Measurements from ENCODE around the gene MAGI3.
"Not testable (repeated sequence)": the region's sequence is repeated elsewhere in the genome, so short reads cannot be mapped to it uniquely, and the experiment has no call there.

Gene MAGI3

DNA sequence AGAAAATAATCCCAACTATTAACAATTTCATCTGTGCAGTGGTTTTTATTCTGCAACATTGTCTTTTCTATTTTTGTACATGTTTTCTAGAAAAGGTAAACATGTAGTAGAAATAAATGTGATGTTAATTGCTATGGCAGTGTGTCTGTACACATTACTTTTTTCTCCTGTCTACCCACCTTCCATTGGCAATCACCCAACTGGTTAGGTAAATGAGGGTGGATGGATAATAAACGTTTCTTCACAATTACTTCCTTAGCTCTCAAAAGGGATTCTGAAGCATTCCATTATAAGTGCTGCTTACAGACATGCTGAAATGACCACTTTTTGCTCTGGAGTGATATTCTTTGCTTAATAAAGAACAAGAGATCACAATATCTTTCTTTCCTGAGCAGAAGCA lies 61.4 kb downstream of the MAGI3 start:
- no peak for DNase-seq

DNA sequence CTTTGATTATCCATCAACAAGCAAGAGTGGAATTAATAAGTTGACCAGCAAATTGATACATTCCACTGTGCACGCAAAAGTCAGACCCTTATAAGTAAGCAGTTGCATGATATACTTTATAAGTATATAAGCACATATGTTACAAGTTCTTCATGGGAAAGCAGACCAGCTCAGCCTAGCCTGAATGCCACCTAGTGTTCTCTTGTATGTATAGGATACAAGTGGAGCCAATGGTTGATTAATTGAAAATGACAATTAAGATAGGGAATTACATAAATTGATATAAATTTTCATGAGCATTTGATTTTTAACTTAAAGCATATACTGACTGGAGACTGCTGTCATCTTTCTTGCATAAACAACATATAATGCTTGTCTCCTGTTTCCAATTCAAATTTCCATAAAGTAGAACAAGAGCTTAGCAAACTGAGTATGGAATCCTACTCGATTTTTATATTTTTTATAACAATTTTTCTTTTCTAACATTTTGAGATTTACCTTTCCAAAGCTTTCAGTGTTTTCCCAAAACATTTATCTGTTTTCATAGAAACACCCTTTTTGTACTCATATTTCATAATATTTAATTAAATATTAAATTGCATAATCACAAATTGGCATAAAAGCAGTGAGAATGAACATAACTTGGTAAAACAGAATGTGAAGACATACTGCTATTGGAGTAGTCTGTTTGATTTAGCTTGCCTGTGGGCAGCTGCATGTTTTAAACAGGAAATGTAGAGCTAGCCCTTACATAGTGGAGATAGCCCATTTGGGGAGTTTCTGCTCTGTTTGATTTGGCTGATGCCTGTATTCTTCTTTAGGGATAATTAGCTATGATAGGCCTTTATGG lies 62.8 kb downstream of the MAGI3 start:
- DNase-seq = no peak

- no peak for DNase-seq
Observed at GRCh38 chr1:113453771-113454083, 63.4 kb downstream of the MAGI3 start.

DNA sequence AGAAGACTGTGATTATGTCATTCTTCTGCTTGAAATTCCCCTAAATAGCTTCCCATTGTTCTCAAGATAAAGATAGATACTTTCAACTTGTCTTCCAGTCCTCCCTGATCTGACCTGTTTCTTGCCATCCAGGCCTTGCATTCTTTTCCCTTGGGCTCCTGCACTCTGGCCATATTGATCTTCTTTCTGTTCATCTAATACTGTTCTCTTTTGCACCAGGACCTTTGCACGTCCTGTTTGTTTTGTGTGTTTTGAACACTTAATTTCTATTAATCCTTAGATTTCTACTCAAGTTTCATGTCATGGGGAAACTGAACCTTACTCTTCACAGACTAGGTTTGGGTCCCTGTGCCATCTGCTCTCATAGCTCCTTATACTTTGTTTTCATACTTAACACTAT lies 65.1 kb downstream of the MAGI3 start:
- no peak for DNase-seq

DNA sequence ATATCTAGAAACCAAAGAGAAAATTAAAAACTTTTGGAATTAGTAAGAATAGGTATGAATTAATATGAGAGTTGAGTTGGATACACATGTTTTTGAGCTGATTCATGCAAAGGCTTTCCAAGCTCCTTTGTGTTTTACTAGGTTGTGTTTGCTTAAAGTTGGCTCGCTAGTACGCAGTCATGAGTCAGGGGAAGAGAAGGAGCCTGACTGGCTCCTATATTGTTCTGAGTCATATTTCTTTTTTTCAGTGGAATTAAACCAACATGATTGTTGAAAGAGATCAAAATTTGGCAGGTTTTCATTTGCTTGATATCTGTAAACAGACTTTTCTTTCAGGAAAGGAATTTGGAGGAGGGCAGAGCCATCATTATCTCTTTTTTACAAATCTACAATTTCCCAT lies 66.7 kb downstream of the MAGI3 start:
- DNase-seq = no peak

GRCh38 chr1:113459279-113459678 lies 69.0 kb downstream of the MAGI3 start:
- DNase-seq = no peak

GRCh38 chr1:113467991-113468390 lies 77.7 kb downstream of the MAGI3 start:
- DNase-seq = no peak

DNA sequence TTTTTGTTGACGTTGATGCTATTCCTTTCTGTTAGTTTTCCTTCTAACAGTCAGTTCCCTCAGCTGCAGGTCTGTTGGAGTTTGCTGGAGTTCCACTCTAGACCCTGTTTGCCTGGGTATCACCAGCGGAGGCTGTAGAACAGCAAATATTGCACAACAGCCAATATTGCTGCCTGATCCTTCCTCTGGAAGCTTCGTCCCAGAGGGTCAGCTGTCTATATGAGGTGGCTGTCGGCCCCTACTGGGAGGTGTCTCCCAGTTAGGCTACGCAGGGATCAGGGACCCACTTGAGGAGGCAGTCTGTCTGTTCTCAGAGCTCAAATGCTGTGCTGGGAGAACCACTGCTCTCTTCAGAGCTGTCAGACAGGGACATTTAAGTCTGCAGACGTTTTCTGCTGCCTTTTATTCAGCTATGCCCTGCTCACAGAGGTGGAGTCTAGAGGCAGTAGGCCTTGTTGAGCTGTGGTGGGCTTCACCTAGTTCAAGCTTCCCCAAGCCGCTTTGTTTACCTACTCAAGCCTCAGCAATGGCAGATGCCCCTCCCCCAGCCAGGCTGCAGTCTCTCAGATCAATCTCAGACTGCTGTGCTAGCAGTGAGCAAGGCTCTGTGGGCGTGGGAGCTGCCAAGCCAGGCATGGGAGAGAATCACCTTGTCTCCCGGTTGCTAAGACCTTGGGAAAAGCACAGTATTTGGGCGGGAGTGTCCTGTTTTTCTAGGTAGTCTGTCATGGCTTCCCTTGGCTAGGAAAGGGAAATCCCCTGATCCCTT lies 88.3 kb downstream of the MAGI3 start:
- not testable (repeated sequence) for DNase-seq

DNA sequence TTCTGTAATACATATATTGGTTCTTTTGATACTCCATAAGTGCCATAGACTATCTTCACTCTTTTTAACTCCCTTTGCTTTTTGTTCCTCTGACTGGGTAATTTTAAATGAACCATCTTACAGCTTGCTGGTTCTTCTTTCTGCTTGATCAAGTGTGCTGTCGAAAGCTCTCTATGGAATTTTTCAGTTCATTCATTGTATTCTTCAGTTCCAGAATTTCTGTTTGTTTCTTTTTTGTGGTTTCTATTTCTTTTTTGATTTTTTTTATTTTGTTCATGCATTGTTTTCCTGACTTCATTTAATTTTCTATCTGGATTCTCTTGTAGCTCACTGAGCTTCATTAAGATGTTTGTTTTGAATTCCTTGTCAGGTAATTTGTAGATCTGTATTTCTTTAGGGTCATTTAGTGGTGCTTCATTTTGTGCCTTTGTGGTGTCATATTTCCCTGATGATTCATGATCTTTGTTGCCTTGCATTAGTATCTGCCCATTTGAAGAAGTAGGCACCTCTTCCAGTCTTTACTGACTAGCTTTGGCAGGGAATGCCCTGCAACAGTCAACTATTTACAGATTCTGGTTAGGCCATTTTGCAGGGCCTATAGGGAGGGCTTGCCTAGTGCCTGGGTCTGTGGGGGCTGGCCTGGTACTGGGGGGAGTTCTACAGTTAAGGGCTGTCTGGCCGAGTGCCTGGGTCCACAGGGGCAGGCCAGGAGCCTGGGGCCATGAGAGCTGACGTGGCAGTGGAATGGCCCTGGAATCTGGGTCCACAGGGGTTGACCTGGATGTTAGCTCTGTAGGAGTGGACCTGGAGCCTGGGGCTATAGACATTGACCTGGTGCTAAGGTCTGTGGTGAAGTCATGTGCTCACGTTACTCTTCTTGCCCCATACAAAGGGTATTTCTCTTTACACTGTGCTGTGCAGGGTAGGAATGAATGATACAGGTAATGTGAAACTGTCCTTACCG lies 89.7 kb downstream of the MAGI3 start:
- DNase-seq = no peak

- not testable (repeated sequence) for DNase-seq
Observed at GRCh38 chr1:113485131-113485530, 94.8 kb downstream of the MAGI3 start.

DNA sequence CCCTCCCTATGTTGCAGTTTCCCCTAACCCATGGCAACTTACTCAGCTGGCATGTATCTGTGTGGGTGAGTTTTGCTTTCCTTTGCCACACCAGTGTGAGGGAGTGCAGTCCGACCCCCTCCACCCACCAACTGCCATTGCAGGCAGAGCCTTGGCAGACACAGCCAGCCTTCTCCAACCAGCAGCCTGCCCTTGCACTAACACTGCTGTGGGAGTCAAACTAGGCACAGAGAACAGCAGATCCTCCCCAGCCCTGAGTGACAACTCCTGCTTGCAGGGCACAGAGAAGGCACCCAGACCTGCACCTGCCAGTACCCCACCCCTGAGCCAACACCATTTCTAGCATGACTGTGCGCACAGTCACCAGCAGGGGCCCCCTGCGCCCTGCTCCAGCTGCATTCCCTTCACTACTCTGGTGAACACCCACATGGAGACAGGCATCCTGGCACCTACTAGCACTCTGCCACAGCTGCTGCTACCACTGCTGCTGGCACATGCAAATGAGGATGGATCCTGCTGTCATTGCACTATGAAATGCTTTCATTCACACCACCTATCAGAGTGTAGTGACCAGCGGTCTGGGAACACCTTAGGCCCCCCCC lies 98.4 kb downstream of the MAGI3 start:
- no peak for DNase-seq

DNA sequence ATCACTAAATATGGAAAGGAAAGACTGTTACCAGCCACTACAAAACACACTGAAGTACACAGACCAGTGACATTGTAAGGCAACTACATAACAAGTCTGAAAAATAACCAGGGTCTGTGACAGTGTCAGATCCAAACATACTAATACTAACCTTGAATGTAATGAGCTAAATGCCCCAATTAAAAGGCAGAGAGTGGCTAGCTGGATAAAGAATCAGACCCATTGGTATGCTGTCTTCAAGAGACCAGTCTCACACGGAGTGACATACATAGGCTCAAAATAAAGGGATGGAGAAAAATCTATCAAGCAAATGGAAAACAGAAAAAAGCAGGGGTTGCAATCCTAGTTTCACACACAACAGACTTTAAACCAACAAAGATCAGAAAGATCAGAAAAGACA lies 100.1 kb downstream of the MAGI3 start:
- no peak for DNase-seq

DNA sequence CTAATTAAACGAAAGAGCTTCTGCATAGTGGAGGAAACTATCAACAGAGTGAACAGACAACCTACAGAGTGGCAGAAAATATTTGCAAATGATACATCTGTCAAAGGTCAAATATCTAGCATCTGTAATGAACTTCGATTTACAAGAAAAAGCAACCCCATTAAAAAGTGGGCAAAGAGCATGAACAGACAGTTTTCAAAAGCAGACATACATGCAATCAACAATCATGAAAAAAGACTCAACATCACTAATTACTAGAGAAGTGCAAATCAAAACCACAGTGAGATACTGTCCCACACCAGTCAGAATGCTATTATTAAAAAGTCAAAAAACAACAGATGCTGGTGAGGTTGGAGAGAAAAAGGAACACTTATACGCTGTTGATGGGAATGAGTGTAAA lies 103.2 kb downstream of the MAGI3 start:
- DNase-seq = no peak

- DNase-seq = no peak
Observed at GRCh38 chr1:113505357-113505756, 115.0 kb downstream of the MAGI3 start.

DNA sequence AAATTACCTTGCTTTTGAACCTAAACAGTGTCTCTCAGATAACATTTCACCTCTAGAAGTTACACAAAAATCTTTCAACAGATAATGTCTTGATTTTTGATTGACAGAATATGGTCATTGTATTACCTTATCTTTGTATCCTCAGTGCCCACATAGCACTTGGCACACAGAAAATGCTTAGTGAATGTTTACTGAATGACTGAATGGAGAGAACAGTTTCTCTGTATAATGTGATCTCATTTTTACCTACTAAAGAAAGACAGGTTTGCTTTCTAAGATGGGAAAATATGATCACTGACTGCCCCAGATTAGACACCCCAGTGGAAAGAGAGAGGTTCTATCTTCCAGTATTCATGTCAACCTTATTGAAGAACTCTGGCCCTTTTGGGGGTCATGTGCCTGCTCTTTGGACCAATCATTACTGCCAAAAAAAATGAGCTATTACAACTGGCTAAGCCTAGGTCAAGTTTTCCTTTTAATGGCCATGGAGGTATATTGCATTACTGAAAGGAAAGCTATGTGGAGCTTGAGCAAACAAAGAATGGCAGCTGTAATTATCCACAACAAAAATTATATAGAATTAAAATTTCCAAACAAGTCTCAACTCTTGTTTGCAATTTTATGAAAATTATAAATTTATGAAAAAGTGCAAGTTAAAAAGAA lies 117.4 kb downstream of the MAGI3 start:
- DNase-seq = no peak

DNA sequence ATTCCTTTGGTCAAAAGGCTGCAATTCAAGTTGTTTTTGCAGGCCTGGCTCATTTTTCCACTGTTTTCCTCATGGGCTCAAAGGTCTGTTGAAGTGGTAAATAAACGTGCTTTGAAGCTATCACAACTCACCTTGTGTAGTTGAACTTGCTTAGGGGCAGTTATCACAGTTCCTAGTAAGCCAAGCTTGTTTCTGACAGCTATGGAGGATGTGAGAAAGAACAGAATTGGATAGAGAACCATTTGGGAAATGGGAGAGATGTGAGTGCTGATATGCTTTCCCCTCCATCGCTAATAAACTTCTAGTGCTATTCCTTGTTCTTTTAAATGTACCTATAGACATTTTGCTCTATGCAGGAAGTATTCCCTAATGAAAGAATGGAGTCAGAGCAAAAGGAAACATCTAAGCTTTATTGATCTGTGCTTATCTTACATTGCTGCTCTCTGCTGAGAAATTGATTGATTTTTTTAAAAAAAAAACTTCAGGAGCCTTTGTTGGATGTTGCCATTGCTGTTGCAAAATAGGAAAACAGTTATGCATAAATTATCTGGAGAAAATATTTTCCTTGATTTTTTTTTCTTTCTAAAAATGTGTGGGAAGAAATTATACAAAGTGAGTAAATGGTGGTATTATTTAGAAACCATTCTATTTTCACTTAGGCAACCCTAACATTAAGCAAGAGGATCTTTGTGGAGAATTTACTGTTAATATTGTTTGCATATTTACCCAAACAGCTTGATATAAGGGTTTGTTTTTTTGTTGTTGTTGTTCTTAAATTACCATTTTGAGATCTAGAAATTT lies 118.2 kb downstream of the MAGI3 start:
- DNase-seq = no peak

DNA sequence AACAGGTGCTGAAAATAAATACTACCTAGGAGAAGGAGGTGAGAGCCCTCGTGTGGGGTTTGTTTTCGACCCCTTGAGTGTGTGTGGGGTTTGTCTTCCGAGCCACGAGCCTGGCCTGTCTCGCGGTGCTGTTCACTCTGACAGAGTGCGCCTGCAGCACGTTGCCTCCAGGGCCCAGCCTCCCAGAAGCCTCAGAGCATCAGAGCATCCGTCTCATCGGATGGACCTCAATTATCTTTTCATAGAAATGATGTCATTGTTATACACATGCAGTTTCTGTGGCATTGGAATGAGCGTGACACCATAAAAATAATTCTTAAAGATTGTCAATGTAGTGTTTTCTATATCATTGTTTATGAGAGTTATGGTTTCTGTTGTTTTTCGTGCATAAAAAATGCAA lies 119.5 kb downstream of the MAGI3 start:
- DNase-seq = not testable (repeated sequence)

GRCh38 chr1:113511269-113511668 lies 121.0 kb downstream of the MAGI3 start:
- no peak for DNase-seq

- no peak for DNase-seq
Observed at GRCh38 chr1:113515498-113515897, 125.2 kb downstream of the MAGI3 start.

GRCh38 chr1:113517346-113517745 lies 127.0 kb downstream of the MAGI3 start:
- DNase-seq = no peak

DNA sequence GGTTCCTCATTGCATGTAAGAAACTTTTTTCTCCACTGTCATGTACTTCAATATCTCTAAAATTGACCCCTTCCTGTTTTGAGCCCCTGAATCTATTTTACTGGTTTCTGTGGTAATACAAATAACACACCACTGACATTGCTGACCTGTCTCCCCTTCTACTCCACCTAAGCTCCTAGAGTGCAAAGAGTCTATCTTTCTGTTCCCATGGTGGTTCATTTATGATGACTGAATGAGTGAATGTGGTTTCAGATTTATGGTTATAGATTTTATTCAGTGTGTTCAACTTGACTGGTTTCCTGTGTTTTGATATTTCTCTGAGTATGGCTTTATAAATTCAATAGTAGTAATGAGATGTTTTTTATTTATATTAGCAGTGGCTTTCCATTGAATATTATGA lies 127.7 kb downstream of the MAGI3 start:
- no peak for DNase-seq
